WTC11 (cell line): ENCODE results near the gene FMN2. TPM values are rescaled to one million over a fixed set of nuclear protein-coding genes. Genes with fewer than 3 reads are reported as not detected.

ENCODE experiments used
- ATAC-seq: fragments of 200-7000 bp; cut with Tn5 transposase; 2 replicates; pipeline ENCODE4 v1.10.0; 2021; ENCODE audit warnings: mild to moderate bottlenecking, moderate library complexity
- CTCF ChIA-PET: fragments of 300-600 bp; sonication (Branson Sonifier 250); formaldehyde crosslinking; loops from one replicate; lab custom pipeline; 2021; ENCODE audit warnings: antibody characterized with exemption; lab: Charles Lee
- POLR2A ChIA-PET: fragments of 350-600 bp; sonication (Branson Sonifier 250); formaldehyde crosslinking; loops from one replicate; lab custom pipeline; 2021; ENCODE audit warnings: antibody characterized with exemption; lab: Charles Lee
- DNase-seq: peaks from one replicate; pipeline ENCODE4 v3.0.0; 2021; ENCODE audit warnings: low spot score
- H3K27ac Mint-ChIP-seq: 2 replicates; pipeline ENCODE4 v1.8.0; 2021; ENCODE audit warnings: mixed read lengths
- H3K27me3 Mint-ChIP-seq: 2 replicates; pipeline ENCODE4 v1.8.0; 2021; ENCODE audit warnings: low read depth, mild to moderate bottlenecking, moderate library complexity, mixed read lengths
- H3K36me3 Mint-ChIP-seq: 2 replicates; pipeline ENCODE4 v1.8.0; 2021; ENCODE audit warnings: mixed read lengths
- H3K4me1 Mint-ChIP-seq: 2 replicates; pipeline ENCODE4 v1.8.0; 2022; ENCODE audit warnings: mixed read lengths
- H3K4me3 Mint-ChIP-seq: 2 replicates; pipeline ENCODE4 v1.8.0; 2021; ENCODE audit warnings: mild to moderate bottlenecking, moderate library complexity, mixed read lengths
- H3K9me3 Mint-ChIP-seq: 2 replicates; pipeline ENCODE4 v1.8.0; 2021; ENCODE audit warnings: mixed read lengths
- ATF1 ChIP-seq: sonication (generic); formaldehyde crosslinking; IDR thresholded peaks from 2 replicates; pipeline ENCODE4 v1.8.1; 2023; ENCODE audit warnings: mild to moderate bottlenecking, moderate library complexity, missing genetic modification reagents
- ATF2 ChIP-seq: sonication (generic); formaldehyde crosslinking; IDR thresholded peaks from 2 replicates; pipeline ENCODE4 v1.8.1; 2022; ENCODE audit warnings: low read depth, missing genetic modification reagents, borderline replicate concordance
- CTCF ChIP-seq: fragments of 200-600 bp; IDR thresholded peaks from 2 replicates; pipeline ENCODE4 v1.8.0; 2022; ENCODE audit warnings: antibody characterized with exemption
- E2F1 ChIP-seq: sonication (generic); formaldehyde crosslinking; IDR thresholded peaks from 2 replicates; pipeline ENCODE4 v1.8.0; 2022; ENCODE audit warnings: mild to moderate bottlenecking, missing genetic modification reagents
- E2F4 ChIP-seq: sonication (generic); formaldehyde crosslinking; IDR thresholded peaks from 2 replicates; pipeline ENCODE4 v1.8.1; 2022; ENCODE audit warnings: low read depth, mild to moderate bottlenecking, moderate library complexity, missing genetic modification reagents, borderline replicate concordance
- EMX1 ChIP-seq: fragments of 250-450 bp; sonication (Bioruptor Pico); IDR thresholded peaks from 2 replicates; pipeline ENCODE4 v1.8.0; 2021; ENCODE audit warnings: mild to moderate bottlenecking
- MXD4 ChIP-seq: fragments of 250-450 bp; sonication (Bioruptor Pico); IDR thresholded peaks from 2 replicates; pipeline ENCODE4 v1.8.0; 2021; ENCODE audit warnings: mild to moderate bottlenecking, moderate library complexity, borderline replicate concordance
- NFE2L1 ChIP-seq: sonication (generic); formaldehyde crosslinking; IDR thresholded peaks from 2 replicates; pipeline ENCODE4 v1.8.1; 2023; ENCODE audit warnings: missing genetic modification reagents
- OVOL2 ChIP-seq: fragments of 250-450 bp; sonication (Bioruptor Pico); IDR thresholded peaks from 2 replicates; pipeline ENCODE4 v1.9.0; 2021; ENCODE audit warnings: mild to moderate bottlenecking, borderline replicate concordance
- PRDM15 ChIP-seq: sonication (generic); formaldehyde crosslinking; IDR thresholded peaks from 2 replicates; pipeline ENCODE4 v1.8.0; 2022; ENCODE audit warnings: missing genetic modification reagents
- RORB ChIP-seq: fragments of 250-450 bp; sonication (Bioruptor Pico); IDR thresholded peaks from 2 replicates; pipeline ENCODE4 v1.9.0; 2021; ENCODE audit warnings: mild to moderate bottlenecking
- SOX15 ChIP-seq: fragments of 250-450 bp; sonication (Bioruptor Pico); IDR thresholded peaks from 2 replicates; pipeline ENCODE4 v1.9.0; 2021; ENCODE audit warnings: mild to moderate bottlenecking
- TEAD1 ChIP-seq: sonication (generic); formaldehyde crosslinking; IDR thresholded peaks from 2 replicates; pipeline ENCODE4 v1.8.0; 2022; ENCODE audit warnings: mild to moderate bottlenecking, missing genetic modification reagents
- TP53 ChIP-seq: sonication (generic); formaldehyde crosslinking; IDR thresholded peaks from 2 replicates; pipeline ENCODE4 v1.8.1; 2023; ENCODE audit warnings: mild to moderate bottlenecking, missing genetic modification reagents
- ZNF138 ChIP-seq: sonication (generic); formaldehyde crosslinking; conservative IDR thresholded peaks from 2 replicates; pipeline ENCODE4 v1.8.1; 2022; ENCODE audit warnings: mild to moderate bottlenecking, moderate library complexity, missing genetic modification reagents
- ZNF219 ChIP-seq: sonication (generic); formaldehyde crosslinking; IDR thresholded peaks from 2 replicates; pipeline ENCODE4 v1.8.0; 2023; ENCODE audit warnings: missing genetic modification reagents, mild to moderate bottlenecking, borderline replicate concordance
- ZNF425 ChIP-seq: fragments of 250-450 bp; sonication (Bioruptor Pico); conservative IDR thresholded peaks from 2 replicates; pipeline ENCODE4 v1.9.0; 2021; ENCODE audit warnings: mild to moderate bottlenecking
- ZNF512 ChIP-seq: sonication (generic); formaldehyde crosslinking; IDR thresholded peaks from 2 replicates; pipeline ENCODE4 v1.8.1; 2022; ENCODE audit warnings: missing genetic modification reagents, borderline replicate concordance
- ZNF671 ChIP-seq: fragments of 250-450 bp; sonication (Bioruptor Pico); IDR thresholded peaks from 2 replicates; pipeline ENCODE4 v1.8.0; 2021; ENCODE audit warnings: mild to moderate bottlenecking
- total RNA-seq: library from RNA; stranded (reverse); gene quantifications from 3 replicates; pipeline ENCODE4 v1.2.3, GENCODE V29; 2021

Gene FMN2
- total RNA-seq, 1 experiment from 2014 or later: 1.8 TPM

GRCh38 chr1:240138867-240139266 is 47.2 kb downstream of the FMN2 start (continued):
- TF ChIP-seq PRDM15: no peak
- no peak for TF ChIP-seq ATF2 (CRISPR knock-in tag)
- TF ChIP-seq E2F4 (CRISPR knock-in tag): no peak
- TF ChIP-seq E2F1 (CRISPR knock-in tag): no peak
- no peak for TF ChIP-seq MXD4 (CRISPR knock-in tag)
- no peak for TF ChIP-seq ATF1 (CRISPR knock-in tag)
- TF ChIP-seq ZNF425 (CRISPR knock-in tag): no peak
- TF ChIP-seq TEAD1 (CRISPR knock-in tag): no peak
- no peak for TF ChIP-seq ZNF671 (CRISPR knock-in tag)

- CTCF ChIA-PET: interaction anchor here (2.8 kb wide), 1 partner anchor 10 kb away, joined by 10 read pairs; no protein-coding TSS in a partner anchor
- ATAC-seq: peak; percentile 15; the same call in 1 of the 2 replicates
- peaks cover 5% of the 10 kb centered on the region for H3K9me3 Mint-ChIP-seq
- no peak for DNase-seq
- H3K27ac Mint-ChIP-seq: no peak overlapping the region
- POLR2A ChIA-PET: interaction anchor here (1.0 kb wide), 1 partner anchor 10 kb away, joined by 3 read pairs; no protein-coding TSS in a partner anchor
- H3K27me3 Mint-ChIP-seq: no peaks in the 10 kb centered on the region
- H3K4me3 Mint-ChIP-seq: no peak overlapping the region
- H3K36me3 Mint-ChIP-seq: no peaks in the 10 kb centered on the region
- H3K4me1 Mint-ChIP-seq: peaks cover 23% of the 10 kb centered on the region
- TF ChIP-seq ZNF138 (CRISPR knock-in tag): no peak
- TF ChIP-seq TP53 (CRISPR knock-in tag): no peak
- no peak for TF ChIP-seq SOX15 (CRISPR knock-in tag)
- no peak for TF ChIP-seq ZNF219 (CRISPR knock-in tag)
- TF ChIP-seq EMX1 (CRISPR knock-in tag): no peak
- no peak for TF ChIP-seq RORB (CRISPR knock-in tag)
- no peak for TF ChIP-seq OVOL2
- TF ChIP-seq NFE2L1: no peak
- no peak for TF ChIP-seq CTCF
- TF ChIP-seq ZNF512 (CRISPR knock-in tag): no peak
- TF ChIP-seq ZNF425 (CRISPR knock-in tag): no peak
These were observed 47.8 kb downstream of the FMN2 start for GRCh38 chr1:240139511-240139910.
